Measurements from ENCODE around the gene RAP2A. TPM values are rescaled to one million over a fixed set of nuclear protein-coding genes. Genes with fewer than 3 reads are reported as not detected.

Gene RAP2A
- total RNA-seq, 2 donors from 2014 or later: 4.3 to 7.3 TPM

- ATAC-seq (no peak), DNase-seq (no peak)
- no peaks in the 10 kb centered on the region for H3K36me3 ChIP-seq (replicated peaks in 1 of 2; ENCODE audit: insufficient read depth in 1 of 2, low read depth in 2 of 2)
- no peak overlapping the region for H3K27ac ChIP-seq
- TF ChIP-seq POLR2A (IDR thresholded peaks at IDR 0.05): no peak
- H3K27me3 ChIP-seq: no peaks in the 10 kb centered on the region
- no peaks in the 10 kb centered on the region for H3K4me1 ChIP-seq
- intact Hi-C loops (cut with DNase I): no loop called here
- no peaks in the 10 kb centered on the region for H3K9me3 ChIP-seq
- no peak overlapping the region for H3K4me3 ChIP-seq
Measured at GRCh38 chr13:97441368-97441767, 7.4 kb downstream of the RAP2A start.

- intact Hi-C loops (cut with DNase I): no loop called here
- TF ChIP-seq POLR2A (IDR thresholded peaks at IDR 0.05) (no peak), CTCF (IDR thresholded peaks at IDR 0.05) (no peak)
- H3K9me3 ChIP-seq: no peaks in the 10 kb centered on the region
- H3K4me3 ChIP-seq: no peak overlapping the region
- no peak for DNase-seq
- H3K27me3 ChIP-seq: no peaks in the 10 kb centered on the region
- H3K4me1 ChIP-seq: no peaks in the 10 kb centered on the region
- no peaks in the 10 kb centered on the region for H3K36me3 ChIP-seq (replicated peaks in 1 of 2; ENCODE audit: insufficient read depth in 1 of 2, low read depth in 2 of 2)
- H3K27ac ChIP-seq: no peak overlapping the region
- no peak for ATAC-seq
Measured at GRCh38 chr13:97445522-97446187, 11.7 kb downstream of the RAP2A start.

- Histone ChIP-seq H3K27ac (no peak overlapping the region), H3K9me3 (no peaks in the 10 kb centered on the region), H3K4me3 (no peak overlapping the region), H3K4me1 (no peaks in the 10 kb centered on the region), H3K27me3 (no peaks in the 10 kb centered on the region), H3K36me3 (replicated peaks in 1 of 2; ENCODE audit: insufficient read depth in 1 of 2, low read depth in 2 of 2) (no peaks in the 10 kb centered on the region)
- intact Hi-C loops (cut with DNase I): no loop called here
- WGBS, 2 donors: 92 to 94% methylated on average over 3 to 5 of the region's 5 CpGs
- TF ChIP-seq POLR2A (IDR thresholded peaks at IDR 0.05): no peak
- ATAC-seq: no peak
- DNase-seq: no peak
Measured at GRCh38 chr13:97446448-97446847, 12.5 kb downstream of the RAP2A start.

- Histone ChIP-seq H3K9me3 (no peaks in the 10 kb centered on the region), H3K4me1 (no peaks in the 10 kb centered on the region), H3K27me3 (no peaks in the 10 kb centered on the region), H3K36me3 (replicated peaks in 1 of 2; ENCODE audit: insufficient read depth in 1 of 2, low read depth in 2 of 2) (no peaks in the 10 kb centered on the region), H3K4me3 (no peak overlapping the region), H3K27ac (no peak overlapping the region)
- ATAC-seq (no peak), DNase-seq (no peak)
- TF ChIP-seq POLR2A (IDR thresholded peaks at IDR 0.05): no peak
- TF ChIP-seq CTCF (IDR thresholded peaks at IDR 0.05): no peak
- intact Hi-C loops (cut with DNase I): no loop called here
- WGBS, 2 donors: 86 to 95% methylated on average over 5 of the region's 5 CpGs
Measured at GRCh38 chr13:97448503-97449251, 14.7 kb downstream of the RAP2A start.

- no peak for ATAC-seq
- no peak for DNase-seq
- intact Hi-C loops (cut with DNase I): no loop called here
Measured at GRCh38 chr13:97454699-97455098, 20.7 kb downstream of the RAP2A start.

More at GRCh38 chr13:97454699-97455098, 20.7 kb downstream of the RAP2A start:
- Histone ChIP-seq H3K27me3 (no peaks in the 10 kb centered on the region), H3K9me3 (no peaks in the 10 kb centered on the region), H3K36me3 (replicated peaks in 1 of 2; ENCODE audit: insufficient read depth in 1 of 2, low read depth in 2 of 2) (no peaks in the 10 kb centered on the region), H3K27ac (no peak overlapping the region), H3K4me1 (no peaks in the 10 kb centered on the region), H3K4me3 (no peak overlapping the region)
- TF ChIP-seq POLR2A (IDR thresholded peaks at IDR 0.05) (no peak), CTCF (IDR thresholded peaks at IDR 0.05) (no peak)

Data from body of pancreas (tissue), 4 donors.